Measurements from ENCODE around the gene MBP. TPM values are rescaled to one million over a fixed set of nuclear protein-coding genes. Genes with fewer than 3 reads are reported as not detected.
A peak's percentile ranks its signal among the peaks of the same experiment; 100 is the strongest.

Gene MBP
- total RNA-seq, 1 donor from 2014 or later = 78.9 TPM

DNA sequence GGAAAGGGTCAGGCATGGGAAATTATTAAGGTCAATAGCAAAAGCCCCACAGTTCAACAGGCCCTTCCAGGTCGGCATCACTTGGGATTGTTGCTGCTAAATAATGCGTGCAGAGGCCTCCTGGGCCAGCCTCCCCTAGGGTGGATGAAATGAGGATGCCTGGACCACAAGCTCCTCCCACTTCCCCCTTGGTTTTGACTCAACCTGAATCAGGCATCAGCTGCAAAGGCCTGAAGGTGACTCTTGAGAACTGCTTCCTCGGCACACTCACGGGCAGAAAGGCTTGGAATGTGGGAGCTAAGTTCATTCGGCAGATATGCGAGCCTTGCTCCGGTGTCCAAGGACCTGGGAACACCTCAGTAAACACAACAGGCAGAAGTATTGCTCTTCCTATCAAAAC, 69.3 kb downstream of the MBP start:
- no peak overlapping the region for H3K4me3 ChIP-seq
- H3K27me3 ChIP-seq = no peaks in the 10 kb centered on the region
- H3K27ac ChIP-seq = peak overlapping the region; percentile 84
- ATAC-seq (peak; percentile 6), DNase-seq (no peak)
- intact Hi-C loops (cut with DNase I) = no loop called here
- H3K9me3 ChIP-seq = no peaks in the 10 kb centered on the region
- peaks cover 72% of the 10 kb centered on the region for H3K4me1 ChIP-seq
- no peaks in the 10 kb centered on the region for H3K36me3 ChIP-seq
- TF ChIP-seq, protein P1, sequence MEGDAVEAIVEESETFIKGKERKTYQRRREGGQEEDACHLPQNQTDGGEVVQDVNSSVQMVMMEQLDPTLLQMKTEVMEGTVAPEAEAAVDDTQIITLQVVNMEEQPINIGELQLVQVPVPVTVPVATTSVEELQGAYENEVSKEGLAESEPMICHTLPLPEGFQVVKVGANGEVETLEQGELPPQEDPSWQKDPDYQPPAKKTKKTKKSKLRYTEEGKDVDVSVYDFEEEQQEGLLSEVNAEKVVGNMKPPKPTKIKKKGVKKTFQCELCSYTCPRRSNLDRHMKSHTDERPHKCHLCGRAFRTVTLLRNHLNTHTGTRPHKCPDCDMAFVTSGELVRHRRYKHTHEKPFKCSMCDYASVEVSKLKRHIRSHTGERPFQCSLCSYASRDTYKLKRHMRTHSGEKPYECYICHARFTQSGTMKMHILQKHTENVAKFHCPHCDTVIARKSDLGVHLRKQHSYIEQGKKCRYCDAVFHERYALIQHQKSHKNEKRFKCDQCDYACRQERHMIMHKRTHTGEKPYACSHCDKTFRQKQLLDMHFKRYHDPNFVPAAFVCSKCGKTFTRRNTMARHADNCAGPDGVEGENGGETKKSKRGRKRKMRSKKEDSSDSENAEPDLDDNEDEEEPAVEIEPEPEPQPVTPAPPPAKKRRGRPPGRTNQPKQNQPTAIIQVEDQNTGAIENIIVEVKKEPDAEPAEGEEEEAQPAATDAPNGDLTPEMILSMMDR (IDR thresholded peaks at IDR 0.05) = no peak

GRCh38 chr18:77062518-77063003, 70.0 kb downstream of the MBP start:
- intact Hi-C loops (cut with DNase I) = no loop called here
- DNase-seq (no peak), ATAC-seq (peak; percentile 38)
- Histone ChIP-seq H3K27me3 (no peaks in the 10 kb centered on the region), H3K4me3 (no peak overlapping the region), H3K36me3 (no peaks in the 10 kb centered on the region), H3K9me3 (no peaks in the 10 kb centered on the region), H3K27ac (peak overlapping the region; percentile 84), H3K4me1 (peaks cover 66% of the 10 kb centered on the region)
- TF ChIP-seq, protein P1 (IDR thresholded peaks at IDR 0.05) = no peak

- intact Hi-C loops (cut with DNase I) = no loop called here
- no peak for DNase-seq
Measured at GRCh38 chr18:77061946-77062517, 70.6 kb downstream of the MBP start.

DNA sequence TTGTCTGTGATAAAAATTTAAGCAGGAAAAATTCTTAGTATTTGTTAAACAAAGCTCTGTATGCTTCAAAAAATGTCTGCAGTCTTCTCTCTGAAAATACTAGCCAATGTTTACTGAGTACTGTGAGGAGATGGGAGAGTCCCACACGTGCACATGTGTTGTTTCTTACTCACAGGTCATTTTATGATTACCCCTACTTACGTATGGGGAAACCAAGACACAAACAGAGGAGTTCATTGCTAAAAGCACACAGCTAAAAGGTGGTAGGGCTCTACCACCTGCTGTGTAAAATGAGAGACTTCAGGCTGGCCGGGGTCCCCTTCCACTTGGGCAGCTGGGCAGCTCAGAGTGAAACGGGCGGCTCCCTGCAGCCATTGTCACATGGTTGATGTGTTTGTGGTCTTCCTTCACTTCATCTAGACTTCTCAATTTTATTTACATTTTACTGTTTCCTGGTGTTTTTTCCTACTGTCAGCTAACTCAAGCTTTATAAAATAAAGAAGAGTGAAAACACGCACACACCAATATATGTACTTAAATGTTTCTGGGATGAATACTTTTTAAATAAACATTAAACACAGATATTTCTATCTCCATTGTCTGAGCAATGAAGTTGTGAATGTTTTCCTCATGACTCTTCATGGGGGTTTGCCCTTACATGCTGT, 71.2 kb downstream of the MBP start:
- H3K9me3 ChIP-seq = no peaks in the 10 kb centered on the region
- DNase-seq (no peak), ATAC-seq (no peak)
- H3K4me1 ChIP-seq = peaks cover 66% of the 10 kb centered on the region
- H3K36me3 ChIP-seq = no peaks in the 10 kb centered on the region
- TF ChIP-seq, protein P1 (IDR thresholded peaks at IDR 0.05) = no peak
- no peak overlapping the region for H3K4me3 ChIP-seq
- no peaks in the 10 kb centered on the region for H3K27me3 ChIP-seq
- intact Hi-C loops (cut with DNase I) = no loop called here
- peak overlapping the region; percentile 84 for H3K27ac ChIP-seq

More at GRCh38 chr18:77061946-77062517, 70.6 kb downstream of the MBP start:
- Histone ChIP-seq H3K27ac (peak overlapping the region; percentile 84), H3K9me3 (no peaks in the 10 kb centered on the region), H3K36me3 (no peaks in the 10 kb centered on the region), H3K4me3 (no peak overlapping the region), H3K4me1 (peaks cover 66% of the 10 kb centered on the region), H3K27me3 (no peaks in the 10 kb centered on the region)
- TF ChIP-seq, protein P1 (IDR thresholded peaks at IDR 0.05) = peak; percentile 23
- ATAC-seq = peak; percentile 79

DNA sequence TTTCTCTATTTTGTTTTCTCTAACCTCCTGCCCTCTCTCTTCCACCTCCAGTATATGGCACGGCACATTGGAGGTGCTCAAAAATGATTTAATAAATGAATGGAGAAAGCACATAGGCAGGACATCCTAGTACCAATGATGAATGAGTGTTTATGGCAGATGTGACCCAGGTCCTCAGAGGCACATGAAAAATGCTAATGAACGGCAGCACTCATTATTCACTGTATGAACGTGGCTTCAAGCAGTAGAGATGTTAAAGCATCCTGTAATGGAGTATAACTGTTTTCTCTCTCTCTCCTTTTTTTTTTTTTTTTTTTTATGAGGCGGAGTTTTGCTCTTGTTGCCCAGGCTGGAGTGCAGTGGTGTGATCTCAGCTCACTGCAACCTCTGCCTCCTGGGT, 72.4 kb downstream of the MBP start:
- ATAC-seq (no peak), DNase-seq (no peak)
- intact Hi-C loops (cut with DNase I) = no loop called here
- peaks cover 66% of the 10 kb centered on the region for H3K4me1 ChIP-seq
- no peaks in the 10 kb centered on the region for H3K36me3 ChIP-seq
- no peak overlapping the region for H3K4me3 ChIP-seq
- no peaks in the 10 kb centered on the region for H3K9me3 ChIP-seq
- TF ChIP-seq, protein P1 (IDR thresholded peaks at IDR 0.05) = no peak
- no peak overlapping the region for H3K27ac ChIP-seq
- no peaks in the 10 kb centered on the region for H3K27me3 ChIP-seq
